Measurements from ENCODE around the gene NFASC.

NFASC gene

GRCh38 chr1:205041001-205041715 lies 170.5 kb downstream of the NFASC start:
- no peak for DNase-seq
- intact Hi-C loops (cut with DNase I) = no loop called here

GRCh38 chr1:205041998-205042910 lies 171.6 kb downstream of the NFASC start:
- intact Hi-C loops (cut with DNase I) = no loop called here
- peak; percentile 43 to 91 (median 75) for DNase-seq

DNA sequence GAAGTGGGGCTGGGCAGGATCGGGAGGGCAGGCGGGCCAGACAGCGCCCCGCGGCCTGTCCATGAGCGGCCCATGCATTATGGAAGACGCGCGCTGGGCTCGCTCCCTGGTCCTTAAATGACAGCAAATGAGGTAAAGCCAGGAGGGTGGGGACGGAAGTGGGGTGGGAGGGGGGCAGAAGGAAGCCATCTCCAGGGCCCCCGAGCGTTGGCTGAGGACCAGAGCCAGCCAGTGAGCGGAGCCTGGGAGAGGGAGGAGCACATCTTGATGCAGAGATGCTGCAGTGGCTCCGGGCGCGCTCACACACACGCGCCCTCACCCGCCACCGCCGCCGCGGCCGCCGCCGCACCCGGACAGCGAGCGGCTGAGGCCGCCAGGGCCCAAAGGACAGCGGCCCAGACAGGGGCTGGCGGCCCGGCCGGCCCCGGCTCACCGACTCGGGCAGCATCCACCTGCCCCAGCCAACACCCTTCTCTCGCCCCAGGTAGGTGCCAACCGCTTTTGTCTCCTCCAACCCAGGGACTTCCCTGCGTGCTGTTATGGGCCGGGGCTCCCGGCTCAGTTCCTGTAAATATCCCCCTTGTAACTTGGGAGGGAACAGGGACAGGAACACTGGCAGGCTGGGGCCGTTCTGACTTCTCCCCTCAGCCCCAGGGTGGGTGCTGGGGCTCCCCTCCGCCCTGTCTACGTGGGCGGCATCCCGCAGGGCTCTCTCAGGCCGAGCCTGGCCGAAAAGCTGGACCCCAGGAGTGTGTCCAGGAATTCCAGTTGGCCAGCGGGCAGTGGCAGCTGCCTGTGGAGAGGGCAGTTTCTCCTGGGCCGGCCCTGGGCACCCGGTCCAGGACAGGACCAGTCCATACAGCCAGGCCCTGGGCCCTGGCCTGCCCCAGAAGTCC lies 172.5 kb downstream of the NFASC start, which contains the start of gene CNTN2:
Gene CNTN2, plus strand, starts transcription at position 302 of the 896 bp plus-strand sequence. CDS start 9,974 bp downstream, outside the sequence.
- intact Hi-C loops (cut with DNase I) = no loop called here
- DNase-seq = peak; percentile 81 to 97 (median 92)

DNA sequence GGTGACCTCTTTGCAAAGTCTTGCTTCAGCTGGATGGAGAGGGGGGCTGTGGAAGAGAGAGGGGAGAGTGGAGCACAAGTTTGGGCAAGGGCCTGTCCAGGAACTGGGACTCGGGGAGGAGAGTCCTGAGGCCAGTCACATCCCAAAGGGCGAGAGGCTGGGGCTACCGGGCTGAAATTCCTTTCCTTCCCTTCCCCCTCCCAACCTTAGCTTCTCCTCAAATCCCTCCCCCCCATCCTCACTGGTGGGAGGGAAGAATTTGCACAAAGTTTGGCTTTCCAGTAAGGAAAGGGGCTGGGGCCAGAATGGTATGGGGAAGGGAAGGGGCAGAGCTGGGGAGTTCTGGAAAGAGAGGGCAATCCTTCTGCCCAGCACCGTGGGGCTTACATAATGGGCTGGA lies 173.2 kb downstream of the NFASC start:
- peak in 1 of 42 donors; percentile 43 for DNase-seq
- intact Hi-C loops (cut with DNase I) = no loop called here

DNA sequence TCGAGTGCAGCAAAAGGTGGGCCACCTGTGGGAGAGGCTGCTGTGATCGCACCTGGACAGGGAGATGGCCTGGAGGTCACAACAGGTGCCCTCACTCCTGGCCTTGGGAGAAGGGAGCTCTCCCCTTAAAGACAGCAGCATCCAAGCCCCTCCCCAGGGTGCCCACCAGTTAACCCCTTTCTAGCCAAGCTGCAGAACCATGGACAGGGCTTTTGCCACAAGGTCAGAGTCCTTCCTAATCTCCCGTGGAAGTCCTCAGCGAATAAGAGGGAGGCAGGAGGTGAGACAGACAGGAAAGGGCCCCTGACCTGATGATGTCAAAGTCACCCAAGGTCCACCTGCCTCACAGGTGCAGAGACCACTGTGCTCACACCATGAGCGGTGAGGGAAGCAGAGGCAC lies 174.1 kb downstream of the NFASC start:
- intact Hi-C loops (cut with DNase I) = no loop called here
- DNase-seq = no peak

DNA sequence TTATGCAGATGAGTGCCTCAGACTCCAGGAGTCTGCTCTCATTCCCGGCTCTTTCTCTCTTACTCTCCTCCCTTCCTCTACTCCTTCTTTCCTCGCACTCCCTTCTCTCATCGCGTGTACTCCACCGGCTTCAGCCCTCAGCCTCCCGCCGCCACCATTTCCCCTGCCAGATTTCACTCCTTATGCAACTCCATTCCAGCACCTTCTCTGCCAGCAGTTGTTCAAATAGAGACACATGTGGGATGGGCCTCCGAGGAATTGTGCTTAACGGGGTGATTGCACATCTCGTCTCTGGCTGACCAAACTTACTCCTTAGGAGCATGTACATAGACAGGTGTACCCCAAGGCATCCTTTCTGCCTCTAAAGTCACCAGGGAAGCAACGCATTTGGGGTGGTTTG lies 174.5 kb downstream of the NFASC start:
- DNase-seq = peak in 3 of 42 donors; percentile 36 to 59 (median 45)
- intact Hi-C loops (cut with DNase I) = no loop called here

DNA sequence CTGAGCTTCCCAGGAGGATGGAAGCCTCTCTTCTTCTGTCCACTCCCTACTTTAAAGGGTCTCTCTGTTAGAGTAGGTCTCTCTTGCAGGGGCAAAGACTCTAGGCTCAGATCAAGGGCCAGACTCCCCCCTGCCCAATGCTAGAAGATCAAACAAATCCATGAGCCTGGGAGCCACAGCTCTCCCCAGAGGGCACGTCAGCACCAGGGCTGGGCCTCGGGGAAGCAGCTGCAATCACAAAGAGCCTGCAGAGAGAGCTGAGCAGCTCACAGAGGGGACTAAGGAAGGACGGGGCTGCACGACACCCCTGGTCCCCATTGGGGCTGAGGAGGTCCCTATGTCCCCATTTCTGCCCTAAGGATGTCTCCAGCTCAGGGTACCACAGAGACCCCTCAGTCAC lies 176.2 kb downstream of the NFASC start:
- intact Hi-C loops (cut with DNase I) = no loop called here
- peak; percentile 61 to 90 (median 81) for DNase-seq

DNA sequence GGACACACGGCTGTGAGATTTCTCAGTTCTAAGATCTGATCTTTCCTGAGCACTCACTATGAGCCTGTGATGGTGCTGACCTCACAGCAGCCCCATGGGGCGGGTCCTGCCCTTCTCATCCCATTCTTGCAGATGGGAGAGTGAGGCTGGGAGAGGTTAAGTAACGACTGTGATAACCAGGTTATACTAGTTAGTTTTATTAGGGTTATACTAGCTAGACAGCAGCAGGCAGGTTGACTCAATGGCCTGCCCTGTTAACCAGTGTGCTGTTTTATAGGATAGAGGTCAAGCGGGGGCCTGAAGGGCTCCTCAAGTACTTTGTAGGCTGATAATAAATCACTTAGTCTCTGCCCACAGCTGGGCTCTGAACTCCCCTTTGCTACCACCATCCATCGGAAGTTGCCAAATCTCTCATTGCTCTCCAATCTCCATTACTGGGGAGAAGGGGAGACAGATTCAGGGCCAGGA lies 177.1 kb downstream of the NFASC start:
- intact Hi-C loops (cut with DNase I) = no loop called here
- peak in 19 of 42 donors; percentile 29 to 78 (median 51) for DNase-seq

- DNase-seq = peak; percentile 81 to 97 (median 92)
- intact Hi-C loops (cut with DNase I) = no loop called here
Measured at GRCh38 chr1:205048382-205048781, 177.7 kb downstream of the NFASC start.

DNA sequence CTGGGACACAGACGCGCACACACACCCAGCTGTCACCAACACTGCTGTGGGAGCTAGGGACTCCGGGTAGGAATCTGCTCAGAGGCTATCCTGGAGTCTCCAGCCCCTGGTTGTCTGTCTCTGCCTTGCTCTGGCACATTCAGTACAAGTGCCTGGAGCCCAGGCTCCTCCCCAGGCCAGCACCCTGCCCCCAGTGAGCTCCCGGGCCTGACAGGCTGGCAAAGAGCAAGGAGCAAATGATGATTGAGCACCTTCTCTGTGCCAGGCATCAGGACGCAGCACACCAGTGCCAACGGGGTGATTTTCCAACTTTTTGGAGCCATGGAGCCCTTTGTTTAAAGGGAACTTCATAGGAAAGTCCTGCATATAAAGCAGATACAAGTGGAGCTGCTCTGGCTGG lies 178.8 kb downstream of the NFASC start:
- intact Hi-C loops (cut with DNase I) = no loop called here
- DNase-seq = peak in 40 of 42 donors; percentile 37 to 89 (median 68)

DNA sequence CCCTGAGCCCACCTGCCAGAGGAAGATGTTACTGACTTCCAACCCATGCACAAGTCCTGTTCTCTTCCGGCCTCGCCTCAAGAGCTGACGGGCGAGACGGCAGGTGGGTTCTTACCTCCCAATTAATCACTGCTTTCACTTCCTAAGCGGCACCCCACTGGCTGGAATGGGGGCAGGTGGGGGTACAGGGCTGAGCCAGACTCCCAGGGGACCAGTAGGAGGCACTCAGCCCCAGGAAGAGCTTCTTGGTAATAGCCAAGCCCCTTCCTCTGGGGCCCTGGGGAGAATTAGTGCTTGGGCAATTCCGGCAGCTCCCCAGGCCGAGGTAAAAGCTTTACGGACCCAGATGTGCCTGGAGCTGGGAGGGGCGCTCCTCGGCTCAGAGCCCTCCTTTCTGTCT lies 182.0 kb downstream of the NFASC start:
- intact Hi-C loops (cut with DNase I) = no loop called here
- DNase-seq = no peak

- intact Hi-C loops (cut with DNase I) = no loop called here
- DNase-seq = no peak
Measured at GRCh38 chr1:205053296-205053695, 182.6 kb downstream of the NFASC start.

- intact Hi-C loops (cut with DNase I) = no loop called here
- DNase-seq = no peak
Measured at GRCh38 chr1:205054013-205054412, 183.4 kb downstream of the NFASC start.

GRCh38 chr1:205056188-205056611 lies 185.5 kb downstream of the NFASC start:
- intact Hi-C loops (cut with DNase I) = no loop called here
- peak in 1 of 42 donors; percentile 60 for DNase-seq

DNA sequence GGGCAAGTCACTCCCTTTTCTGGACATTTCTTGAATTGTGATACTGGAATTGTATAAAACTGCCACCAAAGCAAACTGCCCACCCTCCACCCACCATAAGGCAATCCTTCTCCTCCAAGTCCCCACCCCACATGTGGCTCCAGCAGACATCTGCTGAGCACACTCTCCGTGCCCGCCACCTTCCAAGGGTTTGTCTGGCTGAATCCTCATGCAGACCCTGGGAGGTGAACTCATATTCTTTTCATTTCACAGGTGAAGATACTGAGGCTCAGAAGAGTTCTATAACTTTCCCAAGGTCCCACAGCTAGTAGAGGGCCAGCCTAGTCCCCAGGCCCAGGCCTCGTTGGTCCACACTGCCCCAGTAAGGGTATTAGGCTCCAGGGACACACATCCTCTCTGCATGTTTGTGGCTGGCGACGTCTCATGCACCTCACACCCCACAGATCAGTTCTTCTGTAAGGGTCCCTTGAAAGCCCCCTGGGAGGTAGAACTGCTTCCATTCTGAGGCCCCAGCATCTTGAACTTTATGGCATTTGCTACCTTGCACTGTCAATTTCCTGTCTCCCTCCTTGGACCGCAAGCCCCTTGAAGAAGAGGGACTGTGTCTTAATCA lies 186.4 kb downstream of the NFASC start:
- intact Hi-C loops (cut with DNase I) = no loop called here
- no peak for DNase-seq

GRCh38 chr1:205057808-205058575 lies 187.3 kb downstream of the NFASC start:
- no peak for DNase-seq
- intact Hi-C loops (cut with DNase I) = no loop called here

DNA sequence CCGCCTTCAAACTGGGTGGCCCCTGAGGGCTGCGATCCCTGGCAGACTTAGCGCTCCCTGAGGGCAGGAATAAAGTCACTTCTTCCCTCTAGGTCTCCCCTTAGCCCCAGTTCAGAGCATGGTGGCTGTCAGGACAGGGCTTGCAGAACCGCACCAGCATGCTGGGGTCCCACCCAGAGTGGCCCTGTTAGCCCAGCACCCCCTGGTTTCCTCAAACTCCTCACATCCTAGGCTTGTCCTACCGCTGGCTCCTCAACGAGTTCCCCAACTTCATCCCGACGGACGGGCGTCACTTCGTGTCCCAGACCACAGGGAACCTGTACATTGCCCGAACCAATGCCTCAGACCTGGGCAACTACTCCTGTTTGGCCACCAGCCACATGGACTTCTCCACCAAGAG lies 188.2 kb downstream of the NFASC start:
- DNase-seq = no peak
- intact Hi-C loops (cut with DNase I) = no loop called here

DNA sequence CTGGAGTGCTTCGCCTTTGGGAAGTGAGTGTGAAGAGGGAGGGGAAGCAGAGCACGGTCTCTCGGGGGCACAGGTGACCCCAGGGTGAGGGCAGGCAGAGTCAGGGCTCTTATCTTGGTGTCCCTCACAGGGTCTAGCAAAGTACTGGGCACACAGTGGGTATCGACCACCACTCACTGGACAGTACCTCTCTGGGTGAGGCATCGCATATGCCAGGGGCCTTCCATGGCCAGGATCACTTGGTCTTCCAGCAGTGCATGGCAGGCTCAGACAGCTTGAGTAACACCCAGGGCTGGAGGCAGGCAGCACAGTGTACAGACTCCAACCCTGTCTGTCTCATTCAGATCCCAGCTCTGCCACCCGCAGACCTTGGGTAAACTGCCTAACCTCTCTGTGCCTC lies 189.0 kb downstream of the NFASC start:
- no peak for DNase-seq
- intact Hi-C loops (cut with DNase I) = loop anchor here (2.0 kb wide), 1 partner anchor 71 kb away; no protein-coding TSS in a partner anchor

Data from head of caudate nucleus (tissue), 42 donors.